Ureter (tissue), 1 donor: ENCODE measurements around the gene PPP1R12A. TPM values are rescaled to one million over a fixed set of nuclear protein-coding genes. Genes with fewer than 3 reads are reported as not detected.
"Not testable (repeated sequence)": the region's sequence is repeated elsewhere in the genome, so short reads cannot be mapped to it uniquely, and the experiment has no call there.

ENCODE experiments used
- DNase-seq: peaks from one replicate; pipeline ENCODE4 v3.0.0-alpha.2; 2020; ENCODE audit warnings: low spot score
- total RNA-seq: library from RNA; stranded (reverse); gene quantifications from one replicate; pipeline ENCODE4 v1.2.4, GENCODE V29; 2023
- donor health status: DM: yes; HTN: yes; CAD: no.

PPP1R12A gene
- total RNA-seq, 1 donor from 2014 or later = 289 TPM

GRCh38 chr12:79891506-79892162, 43.3 kb downstream of the PPP1R12A start:
- DNase-seq = no peak

- DNase-seq = no peak
Measured at GRCh38 chr12:79887890-79888289, 47.0 kb downstream of the PPP1R12A start.

- DNase-seq = no peak
Measured at GRCh38 chr12:79886917-79887519, 47.9 kb downstream of the PPP1R12A start.

GRCh38 chr12:79885911-79886490, 48.9 kb downstream of the PPP1R12A start:
- DNase-seq = no peak

GRCh38 chr12:79884401-79885006, 50.4 kb downstream of the PPP1R12A start:
- DNase-seq = no peak

GRCh38 chr12:79883216-79883615, 51.7 kb downstream of the PPP1R12A start:
- no peak for DNase-seq

GRCh38 chr12:79881351-79881750, 53.5 kb downstream of the PPP1R12A start:
- no peak for DNase-seq

- not testable (repeated sequence) for DNase-seq
Measured at GRCh38 chr12:79878506-79878905, 56.4 kb downstream of the PPP1R12A start.

- DNase-seq = no peak
Measured at GRCh38 chr12:79877246-79877645, 57.7 kb downstream of the PPP1R12A start.

GRCh38 chr12:79874665-79875064, 60.2 kb downstream of the PPP1R12A start:
- DNase-seq = no peak

GRCh38 chr12:79873201-79873600, 61.7 kb downstream of the PPP1R12A start:
- DNase-seq = no peak

- no peak for DNase-seq
Measured at GRCh38 chr12:79871621-79872020, 63.3 kb downstream of the PPP1R12A start.

GRCh38 chr12:79870916-79871315, 64.0 kb downstream of the PPP1R12A start:
- no peak for DNase-seq

- no peak for DNase-seq
Measured at GRCh38 chr12:79859646-79860045, 75.3 kb downstream of the PPP1R12A start.

- DNase-seq = no peak
Measured at GRCh38 chr12:79858518-79858917, 76.4 kb downstream of the PPP1R12A start.

- no peak for DNase-seq
Measured at GRCh38 chr12:79857675-79858074, 77.2 kb downstream of the PPP1R12A start.

GRCh38 chr12:79850610-79851299, 84.1 kb downstream of the PPP1R12A start:
- no peak for DNase-seq

- DNase-seq = no peak
Measured at GRCh38 chr12:79848339-79848738, 86.6 kb downstream of the PPP1R12A start.

GRCh38 chr12:79847417-79847816, 87.5 kb downstream of the PPP1R12A start:
- DNase-seq = no peak

GRCh38 chr12:79844693-79845092, 90.2 kb downstream of the PPP1R12A start:
- no peak for DNase-seq

- no peak for DNase-seq
Measured at GRCh38 chr12:79843978-79844377, 90.9 kb downstream of the PPP1R12A start.

GRCh38 chr12:79842630-79843029, 92.3 kb downstream of the PPP1R12A start:
- DNase-seq = no peak
